HG02870 (cell line): ENCODE data around the gene CREB5.

ENCODE experiments used
- ATAC-seq: cut with Tn5 transposase; IDR thresholded peaks from one replicate; pipeline ENCODE4 v1.9.1; 2021; ENCODE audit warnings: mild to moderate bottlenecking, moderate library complexity; ENCODE audit not compliant: unreplicated experiment

The CREB5 gene

GRCh38 chr7:28406192-28406591 is 6.1 kb upstream of the CREB5 start:
- no peak for ATAC-seq

- ATAC-seq, result no peak
Observed at GRCh38 chr7:28407651-28408050, 4.7 kb upstream of the CREB5 start.

GRCh38 chr7:28408105-28408959 is 4.0 kb upstream of the CREB5 start:
- ATAC-seq, result no peak

GRCh38 chr7:28408960-28409715 is 3.2 kb upstream of the CREB5 start:
- ATAC-seq, result no peak

GRCh38 chr7:28409716-28410627 is 2.3 kb upstream of the CREB5 start:
- ATAC-seq, result no peak

GRCh38 chr7:28410628-28411531 is 1.4 kb upstream of the CREB5 start:
- no peak for ATAC-seq

- no peak for ATAC-seq
Observed at GRCh38 chr7:28413011-28413410, 693 bp downstream of the CREB5 start.

GRCh38 chr7:28414453-28414852 is 2.1 kb downstream of the CREB5 start:
- ATAC-seq, result no peak

- no peak for ATAC-seq
Observed at GRCh38 chr7:28417321-28417940, 5.1 kb downstream of the CREB5 start.

- no peak for ATAC-seq
Observed at GRCh38 chr7:28418311-28418710, 6.0 kb downstream of the CREB5 start.

GRCh38 chr7:28418966-28419365 is 6.6 kb downstream of the CREB5 start:
- no peak for ATAC-seq

- no peak for ATAC-seq
Observed at GRCh38 chr7:28419716-28420115, 7.4 kb downstream of the CREB5 start.

- no peak for ATAC-seq
Observed at GRCh38 chr7:28423112-28423511, 10.8 kb downstream of the CREB5 start.

- no peak for ATAC-seq
Observed at GRCh38 chr7:28423918-28424514, 11.7 kb downstream of the CREB5 start.

- ATAC-seq, result no peak
Observed at GRCh38 chr7:28425496-28425895, 13.2 kb downstream of the CREB5 start.

- no peak for ATAC-seq
Observed at GRCh38 chr7:28427236-28427635, 14.9 kb downstream of the CREB5 start.

- no peak for ATAC-seq
Observed at GRCh38 chr7:28430616-28431015, 18.3 kb downstream of the CREB5 start.

- no peak for ATAC-seq
Observed at GRCh38 chr7:28432105-28432504, 19.8 kb downstream of the CREB5 start.

GRCh38 chr7:28433039-28433438 is 20.7 kb downstream of the CREB5 start:
- no peak for ATAC-seq
